ENCODE results near the gene SPTB.

Gene SPTB

DNA sequence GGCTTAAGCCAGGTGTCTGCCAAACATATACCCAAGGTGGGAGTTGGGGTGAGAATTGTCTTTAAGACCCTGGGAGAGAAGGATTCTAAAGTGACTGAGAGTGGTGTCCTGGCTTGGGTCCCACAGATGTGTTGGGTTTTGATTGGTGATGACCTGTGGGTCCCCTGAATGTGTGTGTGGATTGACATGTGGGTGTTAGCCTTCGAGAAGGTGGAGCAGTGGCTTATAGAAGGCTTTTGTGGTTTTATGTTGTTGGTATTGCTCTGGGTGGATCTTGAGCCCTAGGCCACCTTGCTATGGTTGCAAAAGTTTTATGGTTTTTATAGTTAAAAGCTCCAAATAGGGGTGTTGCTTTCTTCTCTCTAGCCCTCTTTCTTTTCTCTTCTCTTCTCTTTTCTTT, 145.8 kb downstream of the SPTB start:
- TF ChIP-seq, protein P1, sequence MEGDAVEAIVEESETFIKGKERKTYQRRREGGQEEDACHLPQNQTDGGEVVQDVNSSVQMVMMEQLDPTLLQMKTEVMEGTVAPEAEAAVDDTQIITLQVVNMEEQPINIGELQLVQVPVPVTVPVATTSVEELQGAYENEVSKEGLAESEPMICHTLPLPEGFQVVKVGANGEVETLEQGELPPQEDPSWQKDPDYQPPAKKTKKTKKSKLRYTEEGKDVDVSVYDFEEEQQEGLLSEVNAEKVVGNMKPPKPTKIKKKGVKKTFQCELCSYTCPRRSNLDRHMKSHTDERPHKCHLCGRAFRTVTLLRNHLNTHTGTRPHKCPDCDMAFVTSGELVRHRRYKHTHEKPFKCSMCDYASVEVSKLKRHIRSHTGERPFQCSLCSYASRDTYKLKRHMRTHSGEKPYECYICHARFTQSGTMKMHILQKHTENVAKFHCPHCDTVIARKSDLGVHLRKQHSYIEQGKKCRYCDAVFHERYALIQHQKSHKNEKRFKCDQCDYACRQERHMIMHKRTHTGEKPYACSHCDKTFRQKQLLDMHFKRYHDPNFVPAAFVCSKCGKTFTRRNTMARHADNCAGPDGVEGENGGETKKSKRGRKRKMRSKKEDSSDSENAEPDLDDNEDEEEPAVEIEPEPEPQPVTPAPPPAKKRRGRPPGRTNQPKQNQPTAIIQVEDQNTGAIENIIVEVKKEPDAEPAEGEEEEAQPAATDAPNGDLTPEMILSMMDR (IDR thresholded peaks at IDR 0.05; ENCODE audit: low read depth, low read length, missing control alignments) = no peak
- in situ Hi-C loops (cut with HindIII; ENCODE audit: low pct_ligation_motif_present, low sequenced_read_pairs) = no loop called here
- H3K4me3 ChIP-seq (ENCODE audit: low read depth, low read length) = no peak overlapping the region
- H3K27ac ChIP-seq = no peak overlapping the region
- no peak for DNase-seq
- H3K27me3 ChIP-seq (replicated peaks) = no peaks in the 10 kb centered on the region
- H3K36me3 ChIP-seq (replicated peaks) = peaks cover 25% of the 10 kb centered on the region

DNA sequence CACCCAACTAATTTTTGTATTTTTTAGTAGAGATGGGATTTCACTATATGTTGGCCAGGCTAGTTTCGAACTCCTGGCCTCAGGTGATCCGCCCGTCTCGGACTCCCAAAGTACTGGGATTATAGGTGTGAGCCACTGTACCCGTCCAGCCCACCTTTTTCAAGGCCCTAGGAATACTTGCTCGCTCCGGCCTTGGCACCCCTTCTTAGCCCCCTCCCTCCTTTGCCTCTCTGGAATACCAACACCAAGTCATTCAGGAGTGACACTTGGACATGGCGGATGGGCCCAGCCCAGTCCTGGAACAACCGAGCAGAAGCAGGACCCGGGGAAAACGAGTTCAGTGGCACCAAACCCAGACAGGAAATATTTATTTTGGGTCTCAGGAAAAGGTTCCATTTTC, 146.4 kb downstream of the SPTB start:
- in situ Hi-C loops (cut with HindIII; ENCODE audit: low pct_ligation_motif_present, low sequenced_read_pairs) = no loop called here

DNA sequence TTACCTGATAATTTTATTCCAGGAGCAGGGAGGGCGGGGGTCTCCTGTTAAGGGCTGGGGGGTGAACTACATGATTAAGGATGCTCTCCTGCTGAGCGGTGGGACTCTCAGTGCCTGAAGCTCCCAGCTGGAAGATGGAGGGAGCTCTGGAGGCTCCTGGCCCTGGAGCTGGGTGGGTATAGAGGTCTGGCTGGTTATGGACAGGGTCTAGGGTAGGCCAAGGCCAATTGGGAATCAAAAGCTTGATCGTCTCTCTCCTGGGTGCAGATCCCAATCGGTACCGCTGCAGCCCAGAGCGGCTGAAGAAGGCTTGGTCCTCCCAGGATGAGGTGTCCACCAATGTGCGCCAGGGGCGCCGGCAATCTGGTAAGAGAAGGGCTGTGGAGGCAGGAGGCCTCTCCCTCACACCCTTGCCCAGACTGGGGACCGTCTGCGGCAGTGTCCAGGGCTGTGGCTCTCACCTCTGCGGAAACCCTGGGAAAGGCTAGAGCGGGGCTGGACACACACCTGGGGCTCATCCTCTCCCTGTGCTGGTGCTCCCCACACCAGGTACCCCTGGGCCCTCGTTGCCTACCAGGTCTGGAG, 147.1 kb downstream of the SPTB start:
- H3K36me3 ChIP-seq (replicated peaks) = peaks cover 25% of the 10 kb centered on the region

More for the DNA sequence above, 146.4 kb downstream of the SPTB start:
- peaks cover 25% of the 10 kb centered on the region for H3K36me3 ChIP-seq (replicated peaks)
- DNase-seq = no peak
- TF ChIP-seq, protein P1 (IDR thresholded peaks at IDR 0.05; ENCODE audit: low read depth, low read length, missing control alignments) = no peak
- H3K27me3 ChIP-seq (replicated peaks) = no peaks in the 10 kb centered on the region
- no peak overlapping the region for H3K4me3 ChIP-seq (ENCODE audit: low read depth, low read length)
- H3K27ac ChIP-seq = no peak overlapping the region

DNA sequence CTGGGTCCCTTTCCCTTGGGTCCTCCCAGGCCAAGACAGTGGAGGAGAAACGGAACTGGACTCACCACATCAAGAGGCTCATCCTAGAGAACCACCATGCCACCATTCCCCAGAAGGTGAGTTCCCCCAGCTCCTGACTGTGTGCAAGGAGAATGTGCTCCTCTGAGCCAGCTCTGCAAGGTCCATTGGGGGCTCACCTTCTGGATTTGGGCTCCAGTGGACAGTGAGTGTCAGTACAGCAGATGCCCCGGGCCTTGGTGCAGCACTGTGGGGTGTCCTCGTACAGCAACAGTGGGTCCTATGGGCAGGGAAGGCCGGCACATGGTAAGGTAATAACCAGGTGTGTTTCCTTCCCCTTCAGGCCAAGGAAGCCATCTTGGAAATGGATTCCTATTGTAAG, 147.6 kb downstream of the SPTB start:
- TF ChIP-seq, protein P1 (IDR thresholded peaks at IDR 0.05; ENCODE audit: low read depth, low read length, missing control alignments) = no peak

More for the DNA sequence above, 147.1 kb downstream of the SPTB start:
- no peak overlapping the region for H3K4me3 ChIP-seq (ENCODE audit: low read depth, low read length)
- in situ Hi-C loops (cut with HindIII; ENCODE audit: low pct_ligation_motif_present, low sequenced_read_pairs) = no loop called here
- DNase-seq = no peak
- TF ChIP-seq, protein P1 (IDR thresholded peaks at IDR 0.05; ENCODE audit: low read depth, low read length, missing control alignments) = no peak
- no peak overlapping the region for H3K27ac ChIP-seq
- no peaks in the 10 kb centered on the region for H3K27me3 ChIP-seq (replicated peaks)

DNA sequence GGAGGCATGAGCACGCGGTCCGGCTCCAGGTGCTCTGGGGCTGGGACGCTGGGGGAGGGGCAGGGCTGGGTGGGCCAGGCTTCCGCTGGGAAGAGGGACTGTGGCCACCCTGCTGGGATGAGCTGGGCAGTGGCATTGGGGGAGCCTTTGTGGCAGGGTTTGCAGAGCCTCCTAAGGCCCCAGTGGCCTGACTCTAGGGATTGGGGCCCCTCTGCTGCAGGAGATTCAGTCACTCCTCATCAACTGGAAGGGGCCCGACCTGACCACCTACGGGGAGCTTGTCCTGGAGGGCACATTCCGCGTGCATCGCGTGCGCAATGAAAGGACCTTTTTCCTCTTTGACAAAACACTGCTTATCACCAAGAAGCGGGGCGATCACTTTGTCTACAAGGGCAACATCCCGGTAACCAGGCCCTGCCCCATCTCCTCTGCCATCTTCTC, 148.5 kb downstream of the SPTB start:
- Histone ChIP-seq H3K27me3 (replicated peaks) (no peaks in the 10 kb centered on the region), H3K36me3 (replicated peaks) (peaks cover 19% of the 10 kb centered on the region), H3K4me3 (ENCODE audit: low read depth, low read length) (no peak overlapping the region), H3K27ac (no peak overlapping the region)
- TF ChIP-seq, protein P1 (IDR thresholded peaks at IDR 0.05; ENCODE audit: low read depth, low read length, missing control alignments) = no peak
- no peak for DNase-seq
- in situ Hi-C loops (cut with HindIII; ENCODE audit: low pct_ligation_motif_present, low sequenced_read_pairs) = no loop called here

More for the DNA sequence above, 147.6 kb downstream of the SPTB start:
- Histone ChIP-seq H3K27ac (no peak overlapping the region), H3K36me3 (replicated peaks) (peaks cover 22% of the 10 kb centered on the region), H3K4me3 (ENCODE audit: low read depth, low read length) (no peak overlapping the region), H3K27me3 (replicated peaks) (no peaks in the 10 kb centered on the region)
- in situ Hi-C loops (cut with HindIII; ENCODE audit: low pct_ligation_motif_present, low sequenced_read_pairs) = no loop called here
- DNase-seq = no peak

DNA sequence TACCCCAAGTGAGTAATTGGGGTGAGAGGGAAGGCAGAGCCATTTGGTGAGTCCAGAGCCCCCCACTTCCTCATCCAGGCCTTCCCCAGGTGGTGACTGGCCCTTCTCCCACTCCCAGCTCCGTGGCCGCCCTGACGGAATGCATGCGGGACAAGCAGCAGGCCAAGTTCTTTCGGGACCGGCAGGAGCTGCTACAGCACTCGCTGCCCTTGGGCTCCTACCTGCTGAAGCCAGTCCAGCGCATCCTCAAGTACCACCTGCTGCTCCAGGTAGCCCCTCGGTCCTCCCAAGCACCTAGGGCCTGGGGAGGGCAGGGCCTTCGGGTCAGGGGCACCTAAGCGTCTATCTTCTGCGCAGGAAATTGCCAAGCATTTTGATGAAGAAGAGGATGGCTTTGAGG, 149.0 kb downstream of the SPTB start:
- Histone ChIP-seq H3K27ac (no peak overlapping the region), H3K4me3 (ENCODE audit: low read depth, low read length) (no peak overlapping the region), H3K27me3 (replicated peaks) (no peaks in the 10 kb centered on the region), H3K36me3 (replicated peaks) (peaks cover 19% of the 10 kb centered on the region)
- in situ Hi-C loops (cut with HindIII; ENCODE audit: low pct_ligation_motif_present, low sequenced_read_pairs) = no loop called here
- TF ChIP-seq, protein P1 (IDR thresholded peaks at IDR 0.05; ENCODE audit: low read depth, low read length, missing control alignments) = no peak
- DNase-seq = no peak
